ENCODE measurements around the gene GLB1L3. TPM values are rescaled to one million over a fixed set of nuclear protein-coding genes. Genes with fewer than 3 reads are reported as not detected.

Gene GLB1L3
- total and polyA plus RNA-seq, 2 of the 4 experiments (the other 2 are of a cell fraction) = not detected

DNA sequence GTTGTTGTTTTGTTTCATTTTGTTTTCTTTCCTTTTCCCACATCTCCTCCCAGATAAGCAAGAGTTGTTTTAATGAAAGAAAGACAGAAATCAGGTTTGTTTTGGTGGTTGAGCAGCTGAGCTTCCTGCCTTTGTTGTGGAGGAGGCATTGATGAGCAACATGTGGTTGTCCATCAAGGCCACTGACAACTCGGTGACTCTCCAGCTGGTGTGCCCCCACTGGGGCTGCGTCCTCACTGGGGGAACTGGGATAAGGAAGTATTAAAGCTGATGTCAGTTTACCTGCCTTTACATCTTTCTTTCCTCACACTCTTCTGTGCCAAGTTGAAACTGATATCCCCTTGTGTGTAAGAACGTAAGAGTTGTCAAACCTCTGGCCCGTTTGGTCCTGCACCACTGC, 45.8 kb upstream of the GLB1L3 start:
- CTCF ChIA-PET = no interaction called here
- H4K20me1 ChIP-seq (ENCODE audit: insufficient read depth, low read length) = peaks cover 41% of the 10 kb centered on the region

More for the DNA sequence above, 45.8 kb upstream of the GLB1L3 start:
- peaks cover 2% of the 10 kb centered on the region; the same call in 1 of the 2 replicates for H3K4me1 ChIP-seq (ENCODE audit: control insufficient read depth, insufficient read depth, low read length)
- H3K23ac ChIP-seq (ENCODE audit: low read depth, low read length) = no peak overlapping the region
- no peak overlapping the region for H3K56ac ChIP-seq (ENCODE audit: extremely low read depth, insufficient read depth, low read length)
- BruUV-seq (replicated peaks) = no TSS peak
- H4K91ac ChIP-seq (ENCODE audit: insufficient read depth, low read depth, low read length) = no peak overlapping the region
- H3K27ac ChIP-seq (ENCODE audit: insufficient read depth, low read length) = no peak overlapping the region
- no peak overlapping the region for H3K14ac ChIP-seq (replicated peaks; ENCODE audit: low read depth, low read length)
- no peak overlapping the region for H2BK15ac ChIP-seq (ENCODE audit: low read depth, low read length)
- H2AK9ac ChIP-seq (replicated peaks; ENCODE audit: low read depth, low read length, poor library complexity) = no peak overlapping the region
- no peak overlapping the region for H2BK20ac ChIP-seq (ENCODE audit: low read depth, low read length)
- POLR2A ChIA-PET (ENCODE audit: unreplicated experiment) = no interaction called here
- H3K9ac ChIP-seq (ENCODE audit: low read depth, low read length) = no peak overlapping the region
- H2BK5ac ChIP-seq (ENCODE audit: low read depth, low read length, poor library complexity, severe bottlenecking) = no peak overlapping the region
- in situ Hi-C loops (cut with MboI; ENCODE audit: low sequenced_read_pairs) = no loop called here
- H3K36me3 ChIP-seq (ENCODE audit: control insufficient read depth, insufficient read depth, low read length) = peaks cover 5% of the 10 kb centered on the region
- no peak overlapping the region for H2AK5ac ChIP-seq (ENCODE audit: low read depth, low read length)
- dilution Hi-C loops (cut with HindIII; ENCODE audit: low sequenced_read_pairs, unreplicated experiment) = no loop called here
- no peaks in the 10 kb centered on the region for H3K27me3 ChIP-seq (ENCODE audit: control insufficient read depth, insufficient read depth, low read length)
- H4K8ac ChIP-seq (ENCODE audit: low read depth in 2 of 2, low read length in 2 of 2) = no peak overlapping the region
- no CpG with 5 or more reads among the region's 4 CpGs for WGBS, 2 experiments (ENCODE audit: extremely low coverage in 2 of 2, insufficient read length in 1 of 2)
- no peaks in the 10 kb centered on the region for H3K9me3 ChIP-seq (ENCODE audit: control insufficient read depth, insufficient read depth, low read length)
- ATAC-seq (ENCODE audit: low read depth) (no peak), DNase-seq (no peak)
- no peak overlapping the region for H3K18ac ChIP-seq (ENCODE audit: low read depth, low read length)
- no peak overlapping the region for H3K4ac ChIP-seq (ENCODE audit: low read depth, low read length)
- no peak overlapping the region for H2BK120ac ChIP-seq (ENCODE audit: low read depth, low read length)
- TF ChIP-seq RCOR1 (IDR thresholded peaks at IDR 0.05; ENCODE audit: insufficient replicate concordance, low read length) (no peak), CEBPB (IDR thresholded peaks at IDR 0.05; ENCODE audit: low read depth, low read length) (no peak)
- TF ChIP-seq, protein P1, sequence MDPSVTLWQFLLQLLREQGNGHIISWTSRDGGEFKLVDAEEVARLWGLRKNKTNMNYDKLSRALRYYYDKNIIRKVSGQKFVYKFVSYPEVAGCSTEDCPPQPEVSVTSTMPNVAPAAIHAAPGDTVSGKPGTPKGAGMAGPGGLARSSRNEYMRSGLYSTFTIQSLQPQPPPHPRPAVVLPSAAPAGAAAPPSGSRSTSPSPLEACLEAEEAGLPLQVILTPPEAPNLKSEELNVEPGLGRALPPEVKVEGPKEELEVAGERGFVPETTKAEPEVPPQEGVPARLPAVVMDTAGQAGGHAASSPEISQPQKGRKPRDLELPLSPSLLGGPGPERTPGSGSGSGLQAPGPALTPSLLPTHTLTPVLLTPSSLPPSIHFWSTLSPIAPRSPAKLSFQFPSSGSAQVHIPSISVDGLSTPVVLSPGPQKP (IDR thresholded peaks at IDR 0.05; ENCODE audit: borderline replicate concordance, low read depth, low read length) = no peak
- no peak overlapping the region for H2AFZ ChIP-seq (replicated peaks; ENCODE audit: low read length, poor library complexity)
- no peak overlapping the region for H3K4me3 ChIP-seq (ENCODE audit: insufficient read depth, low read depth, low read length)
- H4K5ac ChIP-seq (ENCODE audit: low read depth, low read length) = no peak overlapping the region
- intact Hi-C loops (cut with micrococcal nuclease) = no loop called here
- peaks cover 20 to 74% of the 10 kb centered on the region in 2 experiments for H3K79me1 ChIP-seq (ENCODE audit: low read depth in 1 of 2, low read length in 2 of 2)
- no peak overlapping the region for H3K4me2 ChIP-seq (ENCODE audit: low read depth, low read length)
- peaks cover 18% of the 10 kb centered on the region for H3K9me1 ChIP-seq (ENCODE audit: insufficient read depth, low read length)

Data from IMR-90 (cell line).